Measurements from ENCODE around the gene JMJD8. TPM values are rescaled to one million over a fixed set of nuclear protein-coding genes. Genes with fewer than 3 reads are reported as not detected.

Gene JMJD8
- total and polyA plus RNA-seq, 7 donors = 19.1 to 63.5 (median 25.5) TPM

GRCh38 chr16:682493-683395, 1.4 kb downstream of the JMJD8 start:
- Histone ChIP-seq H3K27ac (no peak overlapping the region), H3K9me3 (no peaks in the 10 kb centered on the region), H3K27me3 (ENCODE audit: insufficient read depth in 3 of 3, low read length in 2 of 3) (no peaks in the 10 kb centered on the region), H3K36me3 (ENCODE audit: insufficient read depth in 1 of 2, low read depth in 1 of 2) (peaks cover 5 to 34% of the 10 kb centered on the region in 2 donors), H3K4me3 (peak overlapping the region; percentile 79), H3K4me1 (peaks cover 40% of the 10 kb centered on the region)
- intact Hi-C loops (cut with DNase I) = no loop called here
- no peak for ATAC-seq
- no peak for DNase-seq
- no peak for TF ChIP-seq CTCF (IDR thresholded peaks at IDR 0.05)
- 68 to 76% (median 70%) methylated on average over 36 of the region's 36 CpGs for WGBS, 3 donors

- no peak for TF ChIP-seq CTCF (IDR thresholded peaks at IDR 0.05)
- H3K36me3 ChIP-seq (ENCODE audit: insufficient read depth in 1 of 2, low read depth in 1 of 2) = peaks cover 5 to 33% of the 10 kb centered on the region in 2 donors
- DNase-seq (no peak), ATAC-seq (no peak)
- H3K4me1 ChIP-seq = peaks cover 40% of the 10 kb centered on the region
- intact Hi-C loops (cut with DNase I) = no loop called here
- no peaks in the 10 kb centered on the region for H3K27me3 ChIP-seq (ENCODE audit: insufficient read depth in 3 of 3, low read length in 2 of 3)
- H3K9me3 ChIP-seq = no peaks in the 10 kb centered on the region
- H3K27ac ChIP-seq = peak overlapping the region; percentile 97
- H3K4me3 ChIP-seq = peak overlapping the region; percentile 85
- 61 to 72% (median 65%) methylated on average over 28 of the region's 28 CpGs for WGBS, 3 donors
Observed at GRCh38 chr16:681746-682427, 2.2 kb downstream of the JMJD8 start.

GRCh38 chr16:680967-681745, 3.0 kb downstream of the JMJD8 start:
- no peak for TF ChIP-seq CTCF (IDR thresholded peaks at IDR 0.05)
- DNase-seq (peak; percentile 68 to 89), ATAC-seq (peak in 1 of 4 donors; percentile 0)
- 33 to 39% (median 36%) methylated on average over 44 of the region's 44 CpGs for WGBS, 3 donors
- intact Hi-C loops (cut with DNase I) = no loop called here
- no peaks in the 10 kb centered on the region for H3K27me3 ChIP-seq (ENCODE audit: insufficient read depth in 3 of 3, low read length in 2 of 3)
- H3K4me1 ChIP-seq = peaks cover 40% of the 10 kb centered on the region
- peak overlapping the region; percentile 85 for H3K4me3 ChIP-seq
- no peaks in the 10 kb centered on the region for H3K9me3 ChIP-seq
- H3K36me3 ChIP-seq (ENCODE audit: insufficient read depth in 1 of 2, low read depth in 1 of 2) = peaks cover 5 to 25% of the 10 kb centered on the region in 2 donors
- H3K27ac ChIP-seq = peak overlapping the region; percentile 97

- H3K27me3 ChIP-seq (ENCODE audit: insufficient read depth in 3 of 3, low read length in 2 of 3) = no peaks in the 10 kb centered on the region
- DNase-seq (no peak), ATAC-seq (no peak)
- no peak for TF ChIP-seq CTCF (IDR thresholded peaks at IDR 0.05)
- WGBS, 3 donors = 0 to 1% (median 0%) methylated on average over 32 to 38 of the region's 38 CpGs
- H3K36me3 ChIP-seq (ENCODE audit: insufficient read depth in 1 of 2, low read depth in 1 of 2) = peaks cover 5 to 20% of the 10 kb centered on the region in 2 donors
- intact Hi-C loops (cut with DNase I) = no loop called here
- no peaks in the 10 kb centered on the region for H3K9me3 ChIP-seq
- peak overlapping the region; percentile 85 for H3K4me3 ChIP-seq
- peak overlapping the region; percentile 97 for H3K27ac ChIP-seq
- H3K4me1 ChIP-seq = peaks cover 40% of the 10 kb centered on the region
Observed at GRCh38 chr16:680625-680945, 3.5 kb downstream of the JMJD8 start.

Measured in psoas muscle (tissue), 8 donors.